Amygdala (tissue), 56 donors: ENCODE data around the gene KCNC4.
A peak's percentile ranks its signal among the peaks of the same experiment; 100 is the strongest.

Experiments
- DNase-seq, 56 donors: peaks; one replicate each; lab custom pipeline; 2025; lab: John Stamatoyannopoulos, UW

Gene KCNC4

DNA sequence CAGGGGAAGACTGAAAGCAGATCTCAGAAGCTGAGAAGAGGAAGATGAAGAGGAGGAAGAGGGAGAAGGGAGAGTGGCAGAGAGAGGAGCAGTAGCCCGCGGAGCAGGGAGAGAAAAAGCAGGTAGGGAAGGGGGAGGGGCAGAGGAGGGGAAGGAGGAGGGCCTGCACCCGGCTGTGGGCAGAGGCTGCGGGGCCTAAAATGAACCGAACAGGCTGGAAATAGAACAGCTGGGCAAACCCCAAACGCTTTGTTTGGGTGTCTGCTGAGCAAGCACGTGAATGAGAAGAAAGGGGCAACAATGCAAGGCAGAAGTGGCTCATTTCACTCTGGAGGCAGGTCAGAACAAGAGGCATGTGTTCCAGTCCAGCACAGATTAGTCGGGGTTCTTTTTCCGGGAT lies 33.5 kb downstream of the KCNC4 start:
- peak in 3 of 56 donors; percentile 12 to 47 (median 15) for DNase-seq

DNA sequence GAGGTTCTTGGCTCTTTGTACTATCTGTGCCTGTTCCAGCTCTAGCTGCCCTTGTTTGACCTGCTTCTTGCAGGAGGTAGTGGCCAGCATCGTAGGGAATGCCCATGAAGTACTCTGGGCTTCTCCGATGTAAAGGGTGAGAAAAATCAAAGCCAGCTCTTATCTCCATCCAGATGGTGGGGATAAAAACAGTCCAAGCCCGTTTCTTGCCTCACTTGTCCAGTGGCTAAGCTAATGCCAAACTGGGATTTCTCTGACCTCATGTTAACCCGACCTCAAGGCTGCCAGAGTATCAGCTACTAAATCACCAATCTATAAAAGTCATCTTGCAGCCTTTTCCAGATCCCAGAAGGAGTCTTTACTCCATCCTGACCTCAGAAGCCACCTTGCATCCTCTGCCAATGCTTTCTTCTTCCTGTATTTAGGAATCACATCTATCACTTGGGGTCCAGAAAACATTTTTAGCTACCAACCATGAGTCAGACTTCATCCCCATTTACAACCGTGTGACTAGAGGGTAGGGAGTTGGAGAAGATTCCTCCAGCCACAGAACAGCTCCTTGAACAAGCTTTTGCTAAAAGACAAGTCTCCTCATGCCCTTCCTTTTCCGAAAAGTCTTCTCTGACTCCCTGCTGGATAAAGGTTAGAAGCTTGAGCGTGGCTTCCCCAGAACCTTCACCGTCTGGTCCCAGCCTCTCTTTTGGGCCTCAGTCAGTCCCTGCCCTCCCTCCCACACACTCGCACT lies 35.9 kb downstream of the KCNC4 start:
- no peak for DNase-seq

DNA sequence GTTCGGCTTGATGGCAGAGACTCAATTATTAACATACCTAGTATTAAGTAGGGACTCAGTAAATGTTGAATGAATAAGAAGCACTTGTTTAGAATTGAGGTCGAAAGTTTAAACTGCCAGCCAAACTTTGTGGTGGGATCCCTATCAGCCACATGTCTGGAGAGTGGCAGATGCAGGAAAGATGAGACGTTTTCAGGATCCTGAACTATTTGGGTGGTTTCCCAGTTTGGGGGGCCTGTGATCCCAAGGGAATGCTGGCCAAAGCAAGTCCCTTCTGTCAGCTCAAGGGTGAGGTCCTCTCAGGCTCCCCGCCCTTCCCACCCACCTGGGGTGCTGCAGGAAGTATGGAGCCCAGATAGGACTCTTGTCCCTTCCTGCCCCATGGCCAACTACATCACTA lies 38.6 kb downstream of the KCNC4 start:
- no peak for DNase-seq

- DNase-seq: no peak
Measured at GRCh38 chr1:110249256-110249655, 39.1 kb downstream of the KCNC4 start.

- DNase-seq: no peak
Measured at GRCh38 chr1:110250008-110250407, 39.9 kb downstream of the KCNC4 start.

GRCh38 chr1:110250749-110251148 lies 40.6 kb downstream of the KCNC4 start:
- DNase-seq: no peak

- DNase-seq: no peak
Measured at GRCh38 chr1:110253213-110253612, 43.1 kb downstream of the KCNC4 start.

GRCh38 chr1:110254604-110255391 lies 44.7 kb downstream of the KCNC4 start:
- DNase-seq: no peak

- peak in 32 of 56 donors; percentile 14 to 73 (median 44) for DNase-seq
Measured at GRCh38 chr1:110255392-110255787, 45.3 kb downstream of the KCNC4 start.

DNA sequence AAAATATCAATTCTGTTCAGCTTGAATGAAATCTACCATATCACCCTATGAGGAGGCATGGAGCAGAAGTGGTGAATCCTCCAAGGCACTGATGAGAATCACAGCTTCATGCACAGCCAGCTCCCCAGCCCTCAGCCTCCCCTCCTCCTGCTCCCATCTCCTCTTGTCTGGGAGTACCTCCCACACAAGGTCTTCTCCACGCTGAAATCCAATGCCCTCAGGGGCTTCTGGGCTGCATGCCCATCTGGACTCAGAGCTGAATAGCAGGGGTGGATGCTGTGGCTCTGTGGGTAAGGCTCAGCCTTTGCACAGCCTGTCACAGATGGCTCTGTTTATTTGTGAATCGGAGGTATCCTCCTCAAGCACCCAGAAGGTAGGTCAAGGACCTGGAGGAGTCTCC lies 48.6 kb downstream of the KCNC4 start:
- DNase-seq: no peak

DNA sequence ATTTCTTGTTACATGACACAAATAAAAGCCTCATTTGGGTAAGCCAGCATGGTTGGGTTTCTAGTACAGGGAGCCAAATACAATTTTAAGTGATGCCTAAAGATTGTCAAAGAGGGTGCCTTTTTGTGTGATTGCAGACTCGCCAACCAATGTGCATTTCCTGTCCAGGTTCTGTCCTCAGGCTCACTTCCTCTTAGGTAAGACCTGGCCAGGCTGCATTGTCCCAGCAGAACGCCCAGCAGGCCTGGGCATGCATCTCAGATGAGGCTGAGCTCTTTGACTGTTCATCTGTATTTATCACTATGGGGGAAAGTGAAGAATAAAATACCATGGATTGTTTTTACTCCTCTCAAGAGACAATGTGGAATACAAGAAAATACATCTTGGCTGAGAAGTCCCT lies 49.7 kb downstream of the KCNC4 start:
- DNase-seq: no peak
